GM21723 (cell line): ENCODE measurements around the gene DCP1A.
"Not testable (repeated sequence)": the region's sequence is repeated elsewhere in the genome, so short reads cannot be mapped to it uniquely, and the experiment has no call there.

Experiments used
- ATAC-seq: cut with Tn5 transposase; IDR thresholded peaks from one replicate; pipeline ENCODE4 v1.9.1; 2021; ENCODE audit warnings: mild to moderate bottlenecking, moderate library complexity; ENCODE audit not compliant: unreplicated experiment

DCP1A gene

DNA sequence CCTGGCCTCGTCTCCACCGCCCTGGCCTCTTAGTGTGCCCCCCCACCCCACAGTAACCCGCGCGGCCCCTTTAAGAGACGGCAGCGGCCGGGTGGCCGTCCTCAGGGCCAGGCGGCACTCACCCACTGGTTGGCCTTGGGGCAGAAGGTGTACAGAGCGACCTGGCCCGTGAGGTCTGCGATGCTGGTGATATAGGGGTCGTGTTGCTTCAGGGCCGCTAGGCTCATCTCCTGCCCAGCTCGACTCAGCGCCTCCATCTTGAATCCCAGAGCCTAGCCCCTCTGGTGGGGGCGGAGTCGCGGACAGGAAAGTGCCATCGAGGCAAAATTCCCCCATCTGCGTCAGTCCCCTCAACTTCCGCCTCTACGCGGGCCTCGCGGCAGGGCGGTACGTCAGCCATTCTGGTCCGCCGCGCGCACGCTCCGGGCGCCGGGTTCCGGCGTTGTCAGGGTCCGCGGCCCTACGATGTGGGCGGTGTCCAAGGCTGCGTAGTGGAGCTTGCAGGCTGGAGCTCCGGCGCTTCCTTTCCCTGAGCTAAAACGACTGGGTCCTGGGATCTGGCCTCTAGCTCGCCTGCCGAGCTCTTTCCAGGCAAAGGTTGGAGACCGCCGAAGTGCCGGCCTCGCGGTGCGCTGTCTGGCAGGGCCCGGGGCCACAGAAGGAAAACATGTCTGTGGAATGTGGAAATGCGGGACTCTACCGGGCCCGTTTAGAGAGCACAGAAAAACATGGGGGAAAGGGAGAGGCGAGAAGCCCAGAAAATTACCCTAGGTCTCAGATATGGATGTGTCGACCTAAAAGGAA lies at the start of gene DCP1A:
Gene DCP1A, minus strand, starts transcription at position 283 of the 804 bp plus-strand sequence. Its CDS starts 26 bp downstream, at position 257.
- peak; percentile 96 for ATAC-seq

GRCh38 chr3:53384465-53385423 lies 37.4 kb upstream of the DCP1A start:
- ATAC-seq = no peak

GRCh38 chr3:53382106-53382505 lies 34.8 kb upstream of the DCP1A start:
- ATAC-seq = no peak

DNA sequence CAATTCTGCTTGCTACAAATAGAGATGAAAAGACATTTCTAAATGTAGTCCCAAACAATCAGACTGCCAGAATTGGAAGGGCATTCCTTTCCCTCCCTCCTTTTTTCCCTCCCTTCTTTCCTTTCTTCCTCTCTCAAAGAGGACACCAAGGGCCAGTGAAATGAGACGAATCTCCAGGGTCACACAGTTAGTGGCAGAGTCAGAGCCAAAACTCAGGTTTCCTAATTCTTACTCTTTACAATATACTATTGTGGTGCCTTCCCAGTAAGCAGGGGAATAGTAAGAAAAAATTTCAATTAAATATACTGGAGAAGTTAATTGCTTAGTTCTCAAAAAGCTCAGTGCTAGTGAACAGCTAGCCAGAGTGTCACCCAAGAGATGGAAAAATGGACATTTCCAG lies 33.0 kb upstream of the DCP1A start:
- ATAC-seq = no peak

GRCh38 chr3:53379898-53380297 lies 32.6 kb upstream of the DCP1A start:
- ATAC-seq = no peak

DNA sequence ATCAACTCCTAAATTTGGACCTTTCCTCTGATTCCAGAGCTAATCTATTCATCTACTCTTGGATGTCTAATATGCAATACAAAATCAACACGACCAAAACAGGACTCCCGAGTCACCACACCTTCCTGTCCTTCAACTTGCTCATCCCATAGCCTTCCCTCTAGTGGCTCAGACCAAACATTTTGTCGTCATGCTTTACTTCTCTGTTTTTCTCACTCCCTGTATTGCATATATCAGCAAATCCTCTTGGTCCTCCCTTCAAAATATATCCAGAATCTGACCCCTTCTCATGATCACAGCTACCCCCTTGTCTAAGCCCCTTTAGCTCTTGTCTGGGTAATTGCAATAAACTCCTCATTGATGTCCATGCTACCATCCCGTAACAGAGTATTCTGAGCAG lies 30.5 kb upstream of the DCP1A start:
- ATAC-seq = no peak

DNA sequence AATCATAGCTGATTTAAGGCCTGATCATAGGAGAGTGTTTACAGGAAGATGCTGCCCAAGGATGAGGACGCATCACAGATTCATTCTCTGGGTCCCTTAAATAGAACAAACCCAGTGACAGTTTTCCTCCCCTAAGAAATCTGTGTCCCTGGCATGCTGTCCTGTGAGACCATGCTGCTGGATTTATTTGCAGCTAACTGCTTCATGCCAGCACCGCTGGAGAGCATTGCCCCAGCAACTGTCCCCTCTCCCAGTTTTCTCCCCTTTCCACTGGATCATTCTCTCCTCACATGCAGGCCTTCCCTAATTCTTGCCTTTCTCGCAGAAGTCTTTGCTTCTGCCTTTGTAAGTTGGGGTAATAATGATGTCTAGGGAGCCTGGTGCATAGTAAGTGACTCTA lies 29.3 kb upstream of the DCP1A start:
- no peak for ATAC-seq

- ATAC-seq = peak; percentile 70
Observed at GRCh38 chr3:53375019-53375418, 27.7 kb upstream of the DCP1A start.

DNA sequence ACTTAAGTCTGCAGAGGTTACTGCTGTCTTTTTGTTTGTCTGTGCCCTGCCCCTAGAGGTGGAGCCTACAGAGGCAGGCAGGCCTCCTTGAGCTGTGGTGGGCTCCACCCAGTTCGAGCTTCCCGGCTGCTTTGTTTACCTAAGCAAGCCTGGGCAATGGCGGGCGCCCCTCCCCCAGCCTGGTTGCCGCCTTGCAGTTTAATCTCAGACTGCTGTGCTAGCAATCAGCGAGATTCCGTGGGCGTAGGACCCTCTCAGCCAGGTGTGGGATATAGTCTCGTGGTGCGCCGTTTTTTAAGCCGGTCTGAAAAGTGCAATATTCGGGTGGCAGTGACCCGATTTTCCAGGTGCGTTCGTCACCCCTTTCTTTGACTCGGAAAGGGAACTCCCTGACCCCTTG lies 23.4 kb upstream of the DCP1A start:
- not testable (repeated sequence) for ATAC-seq

DNA sequence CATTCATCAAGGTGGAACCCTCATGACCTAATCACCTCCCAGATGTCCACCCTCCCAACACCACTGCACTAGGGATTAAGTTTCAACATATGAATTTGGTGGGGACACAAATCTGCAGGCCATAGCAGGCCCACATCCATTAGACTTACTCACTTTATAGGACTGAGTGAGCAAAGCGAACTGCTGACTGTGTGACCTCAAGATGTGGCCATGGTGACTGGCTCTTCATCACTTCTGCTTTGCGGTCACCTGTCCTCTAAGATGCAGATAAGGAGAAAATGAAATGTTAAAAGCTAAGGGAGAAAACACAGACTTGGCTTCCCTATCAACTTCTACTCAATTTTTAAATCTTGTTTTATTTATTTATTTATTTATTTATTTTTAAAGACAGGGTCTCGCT lies 14.5 kb upstream of the DCP1A start:
- ATAC-seq = no peak

DNA sequence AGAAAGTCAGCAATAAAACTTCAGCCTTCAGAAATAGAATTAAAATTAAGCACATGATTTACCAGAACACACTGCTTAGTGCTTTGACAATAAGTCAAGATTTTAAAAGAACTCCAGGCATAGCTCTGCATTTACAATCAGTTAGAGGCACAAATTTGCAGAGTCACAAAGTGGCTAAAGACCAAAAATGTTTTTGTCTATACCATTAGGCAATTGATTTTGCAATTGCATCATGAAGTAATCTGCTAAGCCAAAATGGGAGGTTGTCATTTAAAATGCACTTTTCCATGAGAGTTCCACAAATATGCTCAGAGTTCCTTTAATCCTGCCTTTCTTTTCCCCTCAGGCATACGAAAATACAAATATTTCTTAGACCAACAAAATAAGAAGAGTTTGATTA lies 10.1 kb upstream of the DCP1A start:
- no peak for ATAC-seq

- no peak for ATAC-seq
Observed at GRCh38 chr3:53354945-53355498, 7.7 kb upstream of the DCP1A start.

DNA sequence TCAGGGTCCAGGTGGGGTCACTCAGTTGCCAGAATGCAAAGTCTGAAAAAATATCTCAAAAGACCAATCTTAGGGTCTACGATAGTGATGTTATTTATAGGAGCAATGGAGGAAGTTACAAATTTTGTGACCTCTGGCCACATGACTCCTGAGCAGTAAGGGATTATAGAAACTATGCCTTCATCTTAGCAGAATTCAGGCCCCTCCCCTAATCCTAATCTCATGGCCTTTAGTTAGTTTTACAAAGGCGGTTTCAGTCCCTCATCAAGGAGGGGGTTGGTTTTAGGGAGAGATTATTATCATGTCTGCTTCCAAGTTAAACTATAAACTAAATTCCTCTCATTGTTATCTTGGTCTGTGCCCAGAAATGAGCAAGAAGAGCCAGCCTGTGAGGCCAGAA lies 5.9 kb upstream of the DCP1A start:
- ATAC-seq = no peak

- ATAC-seq = no peak
Observed at GRCh38 chr3:53350652-53351051, 3.3 kb upstream of the DCP1A start.

- not testable (repeated sequence) for ATAC-seq
Observed at GRCh38 chr3:53348118-53348517, 775 bp upstream of the DCP1A start.

DNA sequence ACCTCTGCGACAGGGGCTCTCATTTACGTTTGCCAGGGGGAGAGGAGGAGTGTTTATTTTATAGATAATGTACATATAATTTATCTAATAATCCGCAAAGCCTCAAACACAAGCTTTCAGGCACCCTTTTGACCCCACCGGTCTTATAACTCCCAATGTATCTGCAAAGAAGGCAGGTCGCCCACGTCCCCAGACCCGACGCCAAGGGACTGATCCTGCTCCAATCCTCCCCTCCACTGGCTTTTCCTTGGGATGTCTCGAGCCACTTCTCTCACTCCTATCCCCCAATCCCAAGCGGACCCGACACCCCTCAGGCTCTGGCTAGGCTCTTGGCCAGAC lies 452 bp downstream of the DCP1A start:
- ATAC-seq = peak; percentile 12

DNA sequence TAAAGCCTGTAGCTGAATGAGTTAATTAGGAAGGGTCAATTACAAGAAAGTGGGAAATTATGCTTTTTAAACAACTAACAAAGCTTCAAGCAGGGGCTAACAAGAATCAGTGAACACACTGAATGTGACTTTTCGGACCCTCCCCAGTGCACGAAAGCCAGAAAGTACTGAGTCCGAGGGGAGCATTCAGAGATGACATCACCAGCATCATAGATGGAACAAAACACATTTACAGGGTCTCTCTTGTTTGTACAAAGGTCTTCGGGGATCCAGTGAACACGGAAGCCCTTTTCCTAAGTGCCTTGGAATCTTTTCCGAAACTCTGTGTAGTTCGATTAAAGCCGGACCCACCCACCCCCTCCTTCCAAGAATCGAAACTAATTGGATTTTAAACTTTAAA lies 829 bp downstream of the DCP1A start:
- no peak for ATAC-seq

DNA sequence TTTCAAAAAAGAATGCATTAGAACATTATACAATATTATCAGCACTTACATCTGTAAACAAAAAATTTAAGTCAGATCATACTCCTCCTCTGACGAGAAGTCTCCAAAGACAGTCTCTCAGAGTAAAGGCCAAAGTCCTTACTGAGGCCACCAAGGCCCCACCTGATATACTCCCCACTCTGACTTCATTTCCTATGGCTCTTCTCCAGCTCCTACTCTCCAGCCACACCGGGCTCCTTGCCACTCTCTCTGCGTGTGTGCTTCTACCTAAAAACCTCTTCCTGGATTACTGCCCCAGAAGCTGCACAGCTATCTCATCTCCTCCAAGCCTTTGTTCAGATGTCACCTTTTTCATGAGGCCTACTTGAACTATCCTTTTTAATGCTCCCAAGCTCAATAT lies 5.0 kb downstream of the DCP1A start:
- ATAC-seq = no peak

- ATAC-seq = no peak
Observed at GRCh38 chr3:53337167-53337940, 10.0 kb downstream of the DCP1A start.

GRCh38 chr3:53334742-53335141 lies 12.6 kb downstream of the DCP1A start:
- ATAC-seq = no peak

DNA sequence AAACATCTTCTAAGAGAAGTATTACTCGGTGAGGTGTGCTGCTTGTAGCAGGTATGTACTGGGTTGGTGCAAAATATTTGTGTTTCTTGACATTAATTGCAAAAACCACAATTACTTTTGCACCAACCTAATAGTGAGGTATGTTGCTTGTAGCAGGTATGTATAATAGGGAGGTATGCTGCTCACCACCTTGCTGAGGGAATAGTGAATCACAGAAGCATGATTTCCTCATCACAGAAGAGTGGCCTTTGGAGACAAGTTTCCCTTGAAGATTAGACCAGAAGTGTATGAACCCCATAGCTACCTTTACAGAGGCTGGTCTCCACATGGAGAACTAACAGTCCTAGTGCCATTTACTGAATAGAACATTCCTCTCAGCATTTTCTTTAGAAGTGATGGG lies 15.5 kb downstream of the DCP1A start:
- no peak for ATAC-seq
